HG02870 (cell line): ENCODE measurements around the gene CFAP97D1.

ENCODE experiments used
- ATAC-seq: cut with Tn5 transposase; IDR thresholded peaks from one replicate; pipeline ENCODE4 v1.9.1; 2021; ENCODE audit warnings: mild to moderate bottlenecking, moderate library complexity; ENCODE audit not compliant: unreplicated experiment

CFAP97D1 gene

DNA sequence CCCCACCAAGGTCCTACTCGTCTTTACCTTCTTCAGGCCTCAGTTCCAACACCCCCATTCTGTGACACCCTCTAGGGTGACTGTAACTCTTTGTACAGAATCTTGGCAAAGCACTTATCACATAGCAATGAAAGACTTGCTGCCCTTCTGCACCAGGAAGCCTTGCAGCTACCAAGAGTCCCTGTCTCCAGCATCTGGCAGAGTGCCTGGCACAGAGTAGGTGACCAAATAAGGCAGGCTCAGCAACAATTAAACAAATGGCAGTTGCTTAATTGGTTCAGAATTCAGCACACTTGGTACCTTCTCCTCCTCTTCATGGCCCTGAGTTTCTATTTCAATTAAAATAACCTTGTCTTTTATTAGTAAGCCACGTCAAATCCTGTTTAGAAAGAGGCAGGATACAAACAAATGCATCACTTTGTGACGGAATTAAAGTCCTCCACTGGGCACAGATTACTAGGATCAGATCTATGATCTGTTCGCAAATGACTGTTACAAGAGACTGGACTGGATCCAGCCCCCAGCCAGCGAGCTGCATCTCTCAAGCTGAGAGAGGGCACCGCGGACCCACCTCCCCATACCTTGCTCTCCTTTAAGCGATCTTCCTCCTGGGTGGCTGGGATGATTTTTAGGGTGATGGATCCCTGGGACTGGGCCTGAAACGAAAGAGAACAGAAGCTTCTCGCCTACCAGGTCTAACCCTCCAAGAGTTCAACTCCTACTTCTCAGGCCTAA lies 43.3 kb downstream of the CFAP97D1 start:
- no peak for ATAC-seq

DNA sequence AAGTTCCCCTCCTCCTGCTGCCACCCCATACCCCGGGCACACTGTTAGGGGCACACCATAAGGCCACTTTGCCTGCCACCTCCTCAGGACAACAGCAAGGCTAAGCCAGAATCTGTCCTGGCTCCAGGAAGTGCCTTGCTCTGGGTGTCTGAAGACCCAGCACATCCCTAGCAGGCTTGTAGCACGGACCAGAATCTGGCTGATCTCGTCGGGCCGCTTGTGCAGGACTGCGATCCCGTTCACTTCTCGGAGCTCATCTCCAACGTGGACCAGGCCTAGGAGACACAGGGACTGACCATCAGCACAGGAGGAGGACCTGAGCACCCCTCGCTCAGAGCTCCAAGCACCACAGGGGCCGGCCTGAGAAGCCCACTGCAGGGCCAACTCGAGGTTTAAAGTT lies 45.3 kb downstream of the CFAP97D1 start:
- ATAC-seq: no peak

DNA sequence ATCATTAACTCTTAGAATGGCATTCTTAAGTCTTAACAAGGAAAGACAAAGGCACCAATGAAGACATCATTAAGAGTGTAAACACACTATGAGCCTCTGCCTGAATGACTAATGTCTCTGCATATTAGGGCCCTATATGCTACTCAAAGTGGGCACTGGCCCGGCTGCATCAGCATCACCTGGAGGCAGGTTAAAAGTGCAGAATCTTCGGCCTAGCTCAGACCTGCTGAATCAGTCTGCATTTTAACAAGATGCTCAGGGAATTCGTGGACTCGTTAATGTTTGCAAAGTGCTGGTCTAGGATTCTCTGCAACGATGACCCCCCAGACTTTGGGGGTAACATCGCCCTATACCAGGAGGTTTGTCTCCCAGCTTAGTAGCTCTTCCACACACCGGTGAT lies 46.0 kb downstream of the CFAP97D1 start:
- ATAC-seq: no peak

DNA sequence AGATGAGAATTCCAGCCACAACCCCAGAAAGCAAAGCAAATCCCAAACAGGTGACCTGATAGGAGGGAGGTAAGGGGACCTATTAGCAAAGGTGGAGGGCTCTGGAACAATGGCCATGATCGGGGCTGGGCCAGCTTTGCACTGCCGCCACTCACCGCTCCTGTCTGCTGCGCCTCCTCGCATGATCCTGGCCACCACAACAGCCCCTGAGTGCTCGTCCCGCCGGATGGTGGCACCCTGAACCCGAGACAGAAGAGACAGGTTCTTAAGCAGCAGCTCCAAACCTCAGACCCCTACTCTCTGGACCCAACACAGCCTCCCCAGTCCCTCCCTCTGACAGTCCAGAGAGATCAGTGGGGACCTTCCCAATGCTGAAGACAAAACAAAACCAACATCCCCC lies 47.4 kb downstream of the CFAP97D1 start:
- ATAC-seq: no peak

DNA sequence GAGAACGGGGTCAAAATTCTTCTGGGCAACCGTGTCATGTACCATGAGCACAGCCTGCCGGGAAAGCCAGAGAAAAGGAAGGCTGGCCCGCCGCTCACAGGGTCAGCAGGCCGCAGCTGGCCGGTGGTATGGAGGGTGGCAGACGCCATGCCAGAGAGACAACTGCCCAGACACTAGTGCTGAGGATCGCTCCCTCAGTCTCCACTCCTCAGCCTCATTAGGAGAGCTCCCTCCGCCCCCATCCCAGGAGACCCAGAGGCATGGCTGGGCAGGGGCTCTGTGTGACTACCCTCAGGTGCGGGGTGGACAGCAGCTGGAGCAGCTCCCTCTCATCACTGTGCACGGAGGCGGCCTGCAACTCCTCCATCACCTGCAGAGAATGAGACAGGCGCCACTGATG lies 49.5 kb downstream of the CFAP97D1 start:
- no peak for ATAC-seq

DNA sequence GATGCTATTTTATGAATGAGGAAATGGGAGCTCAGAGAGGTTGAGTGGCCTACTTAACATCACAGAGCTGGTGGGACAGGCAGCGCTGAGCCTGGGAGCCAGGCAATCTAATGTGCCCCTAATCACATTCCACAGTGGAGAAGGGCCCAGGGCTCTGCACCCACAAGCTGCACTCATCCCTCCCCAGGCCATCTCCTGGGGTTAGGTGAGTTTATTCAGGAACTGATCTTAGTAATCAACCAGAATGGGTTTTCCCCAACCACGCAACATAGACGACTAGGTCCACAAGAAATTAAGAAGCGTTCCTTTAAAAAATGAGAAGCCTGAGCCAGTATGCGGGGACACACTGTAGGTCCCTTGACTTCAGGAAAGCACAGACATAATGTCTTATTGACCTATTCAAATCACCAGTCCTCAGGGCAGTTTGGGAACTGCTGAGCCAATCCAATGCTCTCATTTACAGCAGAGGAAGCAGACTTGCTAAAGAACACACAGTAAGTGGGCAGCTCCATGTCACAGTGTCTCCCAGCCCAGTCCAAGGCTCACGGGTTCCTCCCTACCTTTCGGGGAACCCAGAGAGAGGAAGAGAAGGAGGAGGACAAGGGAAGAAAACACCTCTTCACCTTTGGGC lies 50.4 kb downstream of the CFAP97D1 start:
- ATAC-seq: no peak

DNA sequence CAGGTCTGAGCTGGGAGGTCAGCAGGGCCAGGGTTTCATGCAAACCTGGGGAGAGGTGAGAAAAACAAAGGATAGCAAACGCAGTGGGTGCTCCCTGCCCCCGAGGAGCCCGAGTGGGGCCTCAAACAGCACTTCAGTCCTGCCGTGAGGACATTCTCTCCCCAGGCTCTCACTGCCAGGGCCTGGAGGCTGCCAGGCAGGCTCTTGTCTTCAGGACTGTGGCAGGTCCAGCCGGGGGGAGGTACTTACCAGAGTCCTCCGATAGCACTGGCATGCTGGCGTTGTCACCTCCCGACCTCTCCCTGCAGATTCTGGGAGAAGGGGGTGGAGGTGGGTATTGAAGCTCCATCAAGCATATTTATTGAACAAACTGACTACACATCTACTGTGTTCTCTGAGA lies 51.4 kb downstream of the CFAP97D1 start:
- no peak for ATAC-seq

DNA sequence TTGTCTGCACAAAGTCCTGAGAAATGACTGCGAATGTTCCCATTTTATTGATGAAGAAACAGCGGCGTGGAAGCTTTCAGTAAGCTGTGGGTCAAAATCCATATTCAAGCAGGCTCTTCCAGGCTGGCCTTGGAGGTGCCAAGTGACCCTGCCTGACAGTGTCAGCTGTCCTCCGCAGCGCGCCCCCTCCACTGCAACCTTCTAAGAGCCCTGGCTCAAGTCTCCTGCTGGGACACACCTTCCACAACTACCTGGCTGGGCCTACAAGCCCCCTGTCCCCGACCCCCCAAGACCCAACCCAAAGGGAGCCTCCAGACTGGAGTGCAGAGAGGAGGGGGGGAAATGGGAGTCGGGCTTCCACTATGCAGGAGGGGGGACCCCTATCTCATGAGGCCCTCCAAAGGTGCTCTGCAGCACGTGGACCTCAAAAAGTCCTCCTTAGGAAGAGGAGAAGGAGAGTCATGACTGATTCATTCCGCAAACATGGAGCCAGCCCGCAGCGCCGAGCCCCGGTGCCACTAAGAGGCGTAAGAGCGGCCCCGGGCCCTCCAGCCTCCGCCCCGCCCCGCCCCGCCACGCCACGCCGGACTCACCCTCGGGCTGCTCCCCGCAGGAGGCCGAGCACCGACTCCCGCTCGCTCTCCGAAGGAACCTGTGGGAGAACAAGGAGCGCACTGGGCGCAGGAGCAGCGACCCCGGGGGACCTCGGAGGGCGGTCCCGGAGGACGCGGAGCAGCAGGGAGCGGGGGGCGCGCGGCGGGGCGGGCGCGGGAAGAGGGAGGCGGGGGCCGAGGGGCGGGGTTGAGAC lies 52.1 kb downstream of the CFAP97D1 start:
- no peak for ATAC-seq

DNA sequence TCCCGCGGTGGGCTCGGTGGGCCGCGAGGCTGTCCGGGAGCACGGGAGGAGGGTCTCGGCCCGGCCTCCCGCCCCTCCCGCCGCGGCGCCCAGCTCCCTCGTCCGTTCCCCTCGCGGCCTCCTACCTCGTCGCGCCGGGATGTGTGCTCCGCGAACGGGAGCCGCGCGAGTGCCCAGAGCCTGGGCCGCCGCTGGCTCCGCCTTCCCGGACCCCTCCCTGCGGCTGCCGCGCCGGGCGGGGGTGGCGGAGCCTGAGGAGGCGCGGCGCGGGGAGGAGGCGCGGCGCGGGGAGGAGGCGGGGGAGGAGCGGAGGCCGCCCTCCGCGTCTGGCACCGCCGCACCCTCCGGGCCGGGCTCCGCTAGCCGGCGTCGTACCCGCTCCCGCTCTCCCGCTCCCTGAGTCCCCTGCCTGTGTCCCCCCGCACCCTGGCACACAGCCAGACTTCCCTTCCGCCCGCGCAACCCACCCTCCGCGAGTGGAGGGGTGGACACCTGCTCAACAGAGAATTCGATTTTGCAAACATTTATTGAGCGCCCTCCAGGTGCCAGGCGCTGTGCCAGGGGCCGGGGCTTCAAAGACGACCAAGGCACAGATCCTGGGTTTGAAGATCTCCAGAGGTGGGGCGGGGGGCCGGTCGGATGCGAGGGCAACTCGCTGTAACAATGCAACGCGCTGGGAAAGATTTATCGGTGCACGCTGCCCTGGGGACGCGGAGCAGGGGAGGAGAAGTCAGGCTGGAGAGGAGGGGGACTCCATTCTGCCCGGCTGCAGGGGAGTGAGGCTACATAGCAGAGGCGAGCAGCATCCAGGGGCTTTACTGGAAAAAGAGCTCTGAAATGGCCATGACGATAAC lies 53.0 kb downstream of the CFAP97D1 start, which contains the start of gene MPP3:
Gene MPP3, minus strand, starts transcription at position 171 of the 854 bp plus-strand sequence. CDS start 1,240 bp downstream, outside the sequence.
- no peak for ATAC-seq

DNA sequence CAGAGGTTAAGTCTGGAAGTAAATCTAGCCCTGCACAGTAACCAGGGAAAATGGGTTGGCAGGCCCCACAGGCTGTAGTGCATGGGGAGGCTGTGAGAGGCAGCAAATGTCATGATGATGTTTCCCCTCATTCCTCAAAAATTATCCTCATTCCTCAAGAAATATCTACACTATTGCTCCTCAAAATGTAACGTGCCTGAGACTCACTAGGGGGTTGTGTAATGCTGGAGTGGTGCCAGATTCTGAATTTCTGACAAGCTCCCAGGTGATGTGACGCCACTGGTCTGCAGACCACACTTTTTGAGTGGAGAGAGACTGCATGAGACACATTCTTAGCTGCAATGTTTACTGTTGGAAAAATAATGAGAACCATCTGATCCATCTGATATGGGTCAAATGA lies 53.9 kb downstream of the CFAP97D1 start:
- ATAC-seq: no peak
